Non-pigmented ciliary epithelial cell (primary cell): Measurements from ENCODE around the gene GPRC6A.
A peak's percentile ranks its signal among the peaks of the same experiment; 100 is the strongest.

Experiments used
- DNase-seq: peaks from one replicate; pipeline ENCODE4 v3.0.0-alpha.2; 2010; ENCODE audit warnings: low read depth

Gene GPRC6A

DNA sequence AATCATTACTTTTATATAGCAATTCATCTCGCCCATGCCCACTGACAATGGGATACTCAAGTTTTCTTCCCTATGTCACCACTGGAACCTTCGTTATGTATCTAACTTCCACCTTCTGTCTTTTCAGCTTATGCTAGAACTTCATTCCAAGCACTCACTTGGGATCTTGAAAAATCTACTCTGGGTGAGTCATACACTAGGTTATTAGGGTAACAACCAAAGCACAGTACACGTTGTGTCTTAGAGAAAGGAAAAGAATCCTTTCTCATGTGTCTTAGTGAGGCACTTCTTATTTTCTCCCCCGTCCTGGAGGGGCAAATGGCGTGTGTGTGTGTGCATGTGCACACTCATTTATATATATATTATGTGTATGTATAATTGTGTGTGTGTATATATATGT, 45.0 kb downstream of the GPRC6A start:
- no peak for DNase-seq

- peak; percentile 11 for DNase-seq
Observed at GRCh38 chr6:116779573-116780164, 49.2 kb downstream of the GPRC6A start.

- DNase-seq = no peak
Observed at GRCh38 chr6:116773886-116774285, 55.0 kb downstream of the GPRC6A start.

GRCh38 chr6:116772450-116772849, 56.4 kb downstream of the GPRC6A start:
- DNase-seq = no peak

GRCh38 chr6:116767715-116768114, 61.2 kb downstream of the GPRC6A start:
- no peak for DNase-seq

DNA sequence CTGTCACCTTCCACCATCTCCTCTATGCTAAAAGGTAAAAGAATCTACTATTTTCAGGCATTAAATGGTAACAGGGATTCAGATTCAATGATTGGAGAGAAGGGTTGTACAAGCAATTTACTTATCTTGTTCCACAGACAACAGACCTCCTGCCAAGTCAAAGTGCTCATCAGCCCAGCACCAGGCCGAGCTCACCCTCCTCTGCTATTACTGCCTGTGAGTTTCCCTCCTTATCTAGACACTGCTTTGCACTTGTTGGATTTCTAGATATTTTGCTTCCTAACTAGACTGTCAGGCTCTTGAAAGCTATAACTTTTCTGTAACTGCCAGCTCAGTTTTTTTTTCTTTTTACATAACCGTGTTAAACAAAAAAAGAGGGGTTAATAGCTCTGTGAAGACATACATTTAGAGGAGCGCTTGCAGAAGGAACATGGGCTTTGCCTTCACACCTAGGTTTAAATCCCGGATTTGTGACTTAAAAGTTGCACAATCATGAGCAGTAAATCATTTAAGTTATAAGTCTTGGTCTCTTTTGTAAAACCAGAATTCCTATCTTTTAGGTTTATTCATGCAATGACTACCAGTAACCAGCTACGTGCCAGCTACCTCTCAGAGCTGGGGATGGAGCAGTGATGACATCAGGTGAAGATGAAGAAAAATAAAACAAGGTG, 62.2 kb downstream of the GPRC6A start:
- DNase-seq = no peak

GRCh38 chr6:116764961-116765841, 63.7 kb downstream of the GPRC6A start, which contains the start of gene FAM162B:
Gene FAM162B, minus strand, starts transcription at chr6:116765719. Its CDS starts 143 bp downstream, at chr6:116765576.
- DNase-seq = no peak

DNA sequence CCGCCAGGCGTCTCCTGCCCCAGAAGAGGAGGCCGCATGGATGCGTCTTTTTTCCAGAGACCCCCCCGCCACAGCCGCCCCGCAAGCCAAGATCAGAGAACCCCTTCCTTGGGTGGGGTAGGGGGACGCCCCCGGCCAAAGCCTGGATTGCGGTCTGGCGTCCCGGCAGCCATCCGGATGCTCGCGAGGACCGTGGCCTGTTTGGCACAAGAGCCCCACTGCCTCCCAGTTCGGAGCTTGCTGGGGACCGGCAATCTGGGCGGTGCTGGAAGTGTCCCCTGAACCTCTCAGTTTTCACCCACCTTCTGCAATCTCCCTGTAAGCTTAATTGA, 64.3 kb downstream of the GPRC6A start:
- DNase-seq = no peak

GRCh38 chr6:116763906-116764628, 64.8 kb downstream of the GPRC6A start:
- DNase-seq = no peak

DNA sequence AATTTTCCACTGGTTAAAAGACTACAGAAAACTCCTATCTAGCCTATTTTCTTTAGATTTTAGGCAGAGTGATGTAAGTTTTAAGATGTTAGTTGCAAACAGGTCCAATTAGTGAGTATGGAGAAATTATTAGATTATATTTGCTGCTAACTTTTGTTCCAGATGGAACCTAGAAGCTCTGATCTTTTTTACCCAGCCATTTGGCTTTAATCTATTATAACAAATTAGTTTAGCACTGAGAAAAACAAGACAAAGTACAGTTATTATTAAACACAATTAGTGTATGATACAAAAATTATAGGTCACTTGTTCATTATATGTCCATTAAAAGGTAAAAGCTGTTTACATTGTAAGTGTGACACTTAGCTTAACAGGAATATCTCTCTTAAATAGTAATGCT, 65.8 kb downstream of the GPRC6A start:
- no peak for DNase-seq

GRCh38 chr6:116762235-116762634, 66.6 kb downstream of the GPRC6A start:
- DNase-seq = no peak

GRCh38 chr6:116761779-116762178, 67.1 kb downstream of the GPRC6A start:
- no peak for DNase-seq

DNA sequence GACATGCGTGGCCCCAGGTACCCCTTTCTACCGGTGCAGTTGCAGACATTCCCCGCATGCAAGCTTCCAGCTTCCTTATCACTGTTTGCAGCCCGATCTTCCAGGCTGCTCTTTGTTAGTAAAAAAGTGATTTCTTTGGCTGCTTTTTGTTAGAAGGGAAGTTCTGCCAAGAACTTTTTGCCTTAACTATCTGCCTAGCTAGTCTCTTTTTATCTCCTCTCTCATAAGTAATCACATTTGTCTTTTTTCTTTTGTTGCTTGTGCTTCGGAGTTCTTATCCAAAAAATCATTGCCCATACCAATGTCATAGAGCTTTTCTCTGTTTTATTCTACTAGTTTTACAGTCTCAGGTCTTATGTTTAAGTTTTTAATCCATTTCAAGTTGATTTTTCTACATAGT, 83.7 kb downstream of the GPRC6A start:
- no peak for DNase-seq
